ENCODE measurements around the gene MITF. TPM values are rescaled to one million over a fixed set of nuclear protein-coding genes. Genes with fewer than 3 reads are reported as not detected.

MITF gene
- total RNA-seq, 1 experiment from 2014 or later: 1.9 TPM

DNA sequence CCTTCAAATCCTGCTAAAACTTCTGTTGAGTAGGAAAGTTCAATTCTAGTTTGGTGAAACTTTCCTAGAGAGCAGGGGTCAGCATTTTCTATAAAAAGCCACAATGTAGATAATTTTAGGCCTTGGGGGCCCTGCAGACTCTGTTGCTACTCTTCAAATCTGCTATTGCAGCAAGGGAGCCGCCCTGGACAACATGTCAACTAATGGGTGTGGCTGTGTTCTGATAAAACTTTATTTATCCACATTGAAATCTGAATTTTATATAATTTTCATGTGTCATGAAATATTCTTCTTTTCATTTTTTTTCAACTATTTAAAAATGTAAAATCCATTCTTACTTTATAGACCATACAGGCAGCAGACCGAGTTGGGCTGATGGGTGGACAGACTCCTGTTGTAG is 192.8 kb downstream of the MITF start:
- Histone ChIP-seq H3K4me2 (ENCODE audit: low read length) (no peak overlapping the region), H4K20me1 (ENCODE audit: insufficient read depth) (no peaks in the 10 kb centered on the region), H3K9me3 (ENCODE audit: control insufficient read depth in 1 of 2, insufficient read depth in 1 of 2, low read depth in 1 of 2, low read length in 2 of 2) (no peaks in the 10 kb centered on the region), H3K4me3 (replicated peaks in 1 of 2; ENCODE audit: low read depth in 1 of 2, low read length in 2 of 2) (no peak overlapping the region), H3K9ac (ENCODE audit: low read length) (no peak overlapping the region), H3K4me1 (ENCODE audit: control insufficient read depth in 1 of 2, insufficient read depth in 2 of 2, low read length in 2 of 2) (no peaks in the 10 kb centered on the region), H3K36me3 (ENCODE audit: control insufficient read depth in 1 of 2, insufficient read depth in 2 of 2, low read length in 2 of 2) (no peaks in the 10 kb centered on the region), H3K27me3 (ENCODE audit: insufficient read depth, low read length) (no peaks in the 10 kb centered on the region), H3K79me2 (ENCODE audit: insufficient read depth, low read length) (no peaks in the 10 kb centered on the region), H3K27ac (ENCODE audit: low read depth, low read length) (no peak overlapping the region), H2AFZ (ENCODE audit: low read depth, low read length, poor library complexity, severe bottlenecking) (no peak overlapping the region), H3K9me2 (ENCODE audit: insufficient read depth) (no peaks in the 10 kb centered on the region)
- TF ChIP-seq, protein P1, sequence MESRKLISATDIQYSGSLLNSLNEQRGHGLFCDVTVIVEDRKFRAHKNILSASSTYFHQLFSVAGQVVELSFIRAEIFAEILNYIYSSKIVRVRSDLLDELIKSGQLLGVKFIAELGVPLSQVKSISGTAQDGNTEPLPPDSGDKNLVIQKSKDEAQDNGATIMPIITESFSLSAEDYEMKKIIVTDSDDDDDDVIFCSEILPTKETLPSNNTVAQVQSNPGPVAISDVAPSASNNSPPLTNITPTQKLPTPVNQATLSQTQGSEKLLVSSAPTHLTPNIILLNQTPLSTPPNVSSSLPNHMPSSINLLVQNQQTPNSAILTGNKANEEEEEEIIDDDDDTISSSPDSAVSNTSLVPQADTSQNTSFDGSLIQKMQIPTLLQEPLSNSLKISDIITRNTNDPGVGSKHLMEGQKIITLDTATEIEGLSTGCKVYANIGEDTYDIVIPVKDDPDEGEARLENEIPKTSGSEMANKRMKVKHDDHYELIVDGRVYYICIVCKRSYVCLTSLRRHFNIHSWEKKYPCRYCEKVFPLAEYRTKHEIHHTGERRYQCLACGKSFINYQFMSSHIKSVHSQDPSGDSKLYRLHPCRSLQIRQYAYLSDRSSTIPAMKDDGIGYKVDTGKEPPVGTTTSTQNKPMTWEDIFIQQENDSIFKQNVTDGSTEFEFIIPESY (IDR thresholded peaks at IDR 0.05; ENCODE audit: extremely low read depth, insufficient replicate concordance, low read length): no peak
- TF ChIP-seq YY1 (IDR thresholded peaks at IDR 0.05; ENCODE audit: extremely low read depth, insufficient replicate concordance, low read depth, low read length) (no peak), EZH2 (IDR thresholded peaks at IDR 0.05) (no peak), ELF1 (IDR thresholded peaks at IDR 0.05; ENCODE audit: borderline replicate concordance, low read depth) (no peak), ZNF274 (IDR thresholded peaks at IDR 0.05; ENCODE audit: low read depth, low read length) (no peak), EZH2phosphoT487 (IDR thresholded peaks at IDR 0.05; ENCODE audit: borderline replicate concordance) (no peak), TCF7L2 (IDR thresholded peaks at IDR 0.05; ENCODE audit: borderline replicate concordance, extremely low read depth, insufficient read depth, insufficient read length) (no peak), JUND (IDR thresholded peaks at IDR 0.05) (no peak), SP1 (IDR thresholded peaks at IDR 0.05; ENCODE audit: low read depth) (no peak), CEBPB (IDR thresholded peaks at IDR 0.05; ENCODE audit: low read depth) (no peak)
- TF ChIP-seq, protein P2, sequence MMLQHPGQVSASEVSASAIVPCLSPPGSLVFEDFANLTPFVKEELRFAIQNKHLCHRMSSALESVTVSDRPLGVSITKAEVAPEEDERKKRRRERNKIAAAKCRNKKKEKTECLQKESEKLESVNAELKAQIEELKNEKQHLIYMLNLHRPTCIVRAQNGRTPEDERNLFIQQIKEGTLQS (IDR thresholded peaks at IDR 0.05): no peak
- TF ChIP-seq, protein P3, sequence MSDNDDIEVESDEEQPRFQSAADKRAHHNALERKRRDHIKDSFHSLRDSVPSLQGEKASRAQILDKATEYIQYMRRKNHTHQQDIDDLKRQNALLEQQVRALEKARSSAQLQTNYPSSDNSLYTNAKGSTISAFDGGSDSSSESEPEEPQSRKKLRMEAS (IDR thresholded peaks at IDR 0.05): no peak
- intact Hi-C loops (cut with micrococcal nuclease): no loop called here
- no TSS peak for BruUV-seq (replicated peaks)
- DNase-seq (ENCODE audit: low read depth, low spot score) (no peak), ATAC-seq (no peak)
- CTCF ChIA-PET: no interaction called here
- POLR2A ChIA-PET: no interaction called here
- RAD21 ChIA-PET (ENCODE audit: low non-redundant PET in 1 of 2, low total read pairs in 2 of 2, uncharacterized antibody in 2 of 2, unreplicated experiment in 2 of 2): no interaction called here

All from HCT116 (cell line).